ENCODE results near the gene BRIX1.
"Not testable (repeated sequence)": the region's sequence is repeated elsewhere in the genome, so short reads cannot be mapped to it uniquely, and the experiment has no call there.

BRIX1 gene

GRCh38 chr5:34915856-34916192, 313 bp downstream of the BRIX1 start:
- peak; percentile 7 for DNase-seq (ENCODE audit: low read depth)

DNA sequence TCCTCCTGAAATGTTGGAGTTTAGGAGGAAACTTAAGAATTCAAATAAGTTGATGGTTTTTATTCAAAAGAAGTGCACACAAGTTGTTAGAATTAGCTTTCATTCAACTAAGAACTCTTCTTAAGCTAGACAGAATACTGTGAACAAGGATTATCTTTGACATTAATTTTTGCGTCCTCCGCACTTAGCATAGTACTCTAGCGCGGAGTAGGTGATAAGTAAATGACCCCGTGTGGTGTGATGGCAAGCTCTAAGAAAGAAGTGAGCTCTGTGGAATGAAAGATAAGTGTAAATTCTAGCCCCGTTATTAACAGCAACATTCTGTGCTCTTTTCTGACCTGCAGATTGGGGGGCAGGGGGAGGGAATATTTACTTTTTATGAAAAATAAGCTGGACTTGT, 1.0 kb downstream of the BRIX1 start:
- no peak for DNase-seq (ENCODE audit: low read depth)

DNA sequence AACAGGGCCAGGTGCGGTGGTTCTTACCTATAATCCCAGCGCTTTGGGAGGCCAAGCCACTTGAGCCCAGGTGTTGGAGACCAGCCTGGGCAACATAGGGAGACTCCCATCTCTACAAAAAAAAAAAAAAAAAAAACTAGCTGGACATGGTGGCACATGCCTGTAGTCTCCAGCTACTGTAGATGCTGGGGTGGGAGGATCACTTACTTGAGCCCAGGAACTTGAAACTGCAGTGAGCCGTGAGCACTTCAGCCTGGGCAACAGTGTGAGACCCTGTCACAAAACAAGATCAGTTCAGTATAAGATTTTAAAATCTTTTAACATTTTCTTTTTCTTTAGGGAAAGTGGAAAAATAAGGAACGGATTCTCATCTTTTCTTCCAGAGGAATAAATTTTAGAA, 2.5 kb downstream of the BRIX1 start:
- DNase-seq (ENCODE audit: low read depth) = no peak

DNA sequence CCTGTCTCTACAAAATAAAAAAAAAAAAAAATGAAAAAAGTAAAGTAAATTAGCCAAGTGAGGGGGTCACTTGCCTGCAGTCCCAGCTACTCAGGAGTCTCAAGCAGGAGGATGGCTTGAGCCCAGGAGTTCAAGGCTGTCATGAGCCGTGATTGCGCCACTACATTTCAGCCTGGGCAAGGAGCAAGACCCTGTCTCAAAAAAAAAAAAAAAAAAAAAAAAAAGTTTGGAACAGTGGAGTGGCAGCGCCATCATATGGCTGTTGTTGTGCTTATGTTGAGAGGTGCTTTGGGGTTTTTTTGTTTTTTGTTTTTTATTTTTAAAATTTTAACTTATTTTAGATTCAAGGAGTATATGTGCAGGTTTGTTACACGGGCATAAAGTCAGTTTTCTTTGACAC, 3.6 kb downstream of the BRIX1 start:
- DNase-seq (ENCODE audit: low read depth) = no peak

DNA sequence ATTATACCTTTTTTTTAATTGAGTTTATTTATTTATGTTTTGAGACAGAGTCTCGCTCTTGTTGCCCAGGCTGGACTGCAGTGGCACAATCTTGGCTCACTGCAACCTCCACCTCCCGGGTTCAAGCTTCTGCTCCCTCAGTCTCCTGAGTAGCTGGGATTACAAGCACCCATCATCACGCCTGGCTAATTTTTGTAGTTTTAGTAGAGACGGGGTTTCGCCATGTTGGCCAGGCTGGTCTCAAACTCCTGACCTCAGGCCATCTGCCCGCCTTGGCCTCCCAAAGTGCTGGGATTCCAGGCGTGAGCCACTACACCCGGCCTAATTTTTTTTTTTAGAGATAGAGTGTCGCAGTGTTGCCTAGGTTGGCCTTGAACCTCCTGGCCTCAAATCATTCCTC, 7.7 kb downstream of the BRIX1 start:
- not testable (repeated sequence) for DNase-seq (ENCODE audit: low read depth)

DNA sequence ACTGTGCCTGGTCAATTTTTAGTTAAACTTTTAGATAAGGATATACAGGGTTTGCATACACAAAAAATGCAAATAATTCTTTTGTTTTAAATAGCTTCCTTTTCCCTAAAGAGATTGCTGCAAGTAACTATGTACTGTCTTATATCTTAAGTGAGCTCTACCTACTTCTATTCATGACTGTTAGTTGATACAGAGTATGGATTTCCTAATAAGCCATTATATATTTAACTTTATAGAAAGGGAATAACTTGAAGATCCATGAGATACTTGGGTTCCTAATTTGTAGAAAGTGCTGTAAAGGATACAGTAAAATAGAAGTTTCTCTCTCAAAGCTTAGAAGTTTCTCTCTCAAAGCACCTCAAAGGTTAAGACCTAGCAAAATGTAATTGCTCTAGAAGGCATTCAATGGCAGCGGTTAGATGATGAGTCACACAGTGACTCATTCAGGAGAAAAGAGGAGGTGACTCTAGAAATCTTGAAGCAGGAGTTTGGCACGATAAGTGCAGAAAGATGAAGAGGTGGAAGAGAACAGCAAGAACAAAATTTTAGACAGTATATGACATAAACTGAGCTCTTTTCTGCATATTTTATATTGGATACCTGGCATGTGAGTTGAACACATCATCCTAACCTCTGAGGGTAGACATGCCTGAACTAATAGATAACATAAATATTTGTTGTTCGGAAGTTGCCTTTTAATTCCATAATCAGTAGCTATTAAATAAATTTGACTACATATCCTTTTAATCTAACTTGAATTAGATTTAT, 8.4 kb downstream of the BRIX1 start:
- no peak for DNase-seq (ENCODE audit: low read depth)

GRCh38 chr5:34924462-34924765, 8.9 kb downstream of the BRIX1 start:
- no peak for DNase-seq (ENCODE audit: low read depth)

- no peak for DNase-seq (ENCODE audit: low read depth)
Observed at GRCh38 chr5:34926318-34926888, 10.9 kb downstream of the BRIX1 start.

DNA sequence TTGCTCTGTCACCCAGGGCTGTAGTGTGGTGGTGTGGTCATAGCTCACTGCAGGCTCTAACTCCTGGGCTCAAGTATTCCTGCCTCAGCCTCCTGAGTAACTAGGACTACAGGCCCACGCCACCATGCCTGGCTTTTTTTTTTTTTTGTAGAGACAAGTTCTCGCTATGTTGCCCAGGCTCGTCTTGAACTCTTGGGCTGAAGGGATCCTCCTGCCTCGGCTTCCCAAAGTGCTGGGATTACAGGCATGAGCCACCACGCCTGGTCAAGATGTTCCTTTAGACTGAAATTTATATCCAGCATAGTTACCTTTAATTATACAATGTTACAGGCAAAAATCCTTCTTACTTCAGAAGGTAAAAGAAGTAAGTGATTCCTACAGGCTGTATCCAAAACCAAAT, 12.3 kb downstream of the BRIX1 start:
- no peak for DNase-seq (ENCODE audit: low read depth)

DNA sequence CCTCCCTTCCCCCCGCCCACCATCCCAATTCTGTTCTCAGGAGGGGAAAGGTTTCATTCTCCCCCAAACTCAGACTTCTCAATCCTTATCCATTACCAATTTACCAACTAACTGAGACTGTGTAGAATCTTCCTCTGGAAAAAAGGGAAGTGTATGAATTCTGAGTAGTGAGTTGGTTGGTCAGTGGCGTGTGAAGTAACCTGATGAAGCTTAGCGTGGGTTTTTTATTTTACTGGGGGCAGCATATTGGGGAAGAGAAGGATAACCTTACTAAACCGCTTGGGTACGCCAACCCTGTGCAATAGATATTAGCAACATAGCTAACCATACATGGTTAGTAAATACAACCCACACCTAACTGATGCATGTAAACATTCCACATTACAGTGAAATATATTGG, 12.8 kb downstream of the BRIX1 start:
- DNase-seq (ENCODE audit: low read depth) = no peak

DNA sequence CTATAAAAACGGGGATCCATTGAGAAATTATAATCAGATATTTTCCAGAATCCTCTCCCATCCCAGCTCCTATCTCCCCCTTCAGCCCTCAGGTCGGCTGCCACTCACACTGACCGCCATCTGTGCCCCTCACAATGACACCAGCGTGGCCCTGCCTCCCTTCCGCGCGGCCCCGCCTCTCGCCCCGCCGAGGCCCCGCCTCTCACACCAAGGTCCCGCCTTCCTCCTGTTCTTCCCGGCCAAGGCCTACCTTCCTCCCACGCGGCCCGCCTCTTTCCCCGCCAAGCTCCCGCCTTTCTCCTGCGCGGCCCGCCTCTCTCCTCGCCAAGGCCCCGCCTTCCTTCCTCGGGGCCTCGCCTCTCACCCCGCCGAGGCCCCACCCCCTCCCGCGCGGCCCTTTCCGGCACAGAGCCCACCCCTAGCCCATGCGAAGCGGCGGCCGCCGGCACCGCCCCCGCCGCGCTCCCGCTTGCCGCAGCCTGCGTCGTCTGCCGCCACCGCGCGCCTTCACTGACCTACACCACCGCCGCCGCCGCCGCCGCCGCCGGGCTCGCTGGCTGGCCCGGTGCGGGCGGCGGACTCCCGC, 13.7 kb downstream of the BRIX1 start, which contains the start of gene DNAJC21:
Gene DNAJC21 (plus strand): TSS at position 426 of the 586 bp plus-strand sequence. CDS start 261 bp downstream, outside the sequence.
- peak; percentile 92 for DNase-seq (ENCODE audit: low read depth)

- DNase-seq (ENCODE audit: low read depth) = peak; percentile 59
Observed at GRCh38 chr5:34929720-34930461, 14.4 kb downstream of the BRIX1 start.

- DNase-seq (ENCODE audit: low read depth) = no peak
Observed at GRCh38 chr5:34930462-34930844, 14.9 kb downstream of the BRIX1 start.

GRCh38 chr5:34930870-34931269, 15.4 kb downstream of the BRIX1 start:
- no peak for DNase-seq (ENCODE audit: low read depth)

GRCh38 chr5:34932947-34933346, 17.4 kb downstream of the BRIX1 start:
- DNase-seq (ENCODE audit: low read depth) = no peak

GRCh38 chr5:34941936-34942335, 26.4 kb downstream of the BRIX1 start:
- DNase-seq (ENCODE audit: low read depth) = no peak

DNA sequence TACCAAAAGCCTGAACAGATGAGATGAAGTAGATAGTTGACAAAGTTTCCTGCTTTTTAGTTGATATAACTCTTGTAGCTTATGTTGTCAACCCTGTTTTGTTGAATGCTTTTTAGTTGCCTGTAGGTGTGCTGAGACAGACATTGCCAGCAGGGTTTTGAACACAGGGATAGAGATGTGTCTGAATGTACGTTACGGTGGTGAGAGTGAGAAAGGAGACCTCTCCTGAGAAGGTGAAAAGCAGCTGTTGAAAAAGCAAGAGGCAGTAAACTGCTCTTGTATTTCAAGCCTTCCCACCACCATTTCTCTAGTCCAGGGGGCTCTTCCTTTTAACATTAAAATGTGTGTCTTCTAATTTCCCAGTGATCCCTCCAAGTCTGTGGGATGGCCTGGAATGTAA, 28.5 kb downstream of the BRIX1 start:
- DNase-seq (ENCODE audit: low read depth) = no peak

DNA sequence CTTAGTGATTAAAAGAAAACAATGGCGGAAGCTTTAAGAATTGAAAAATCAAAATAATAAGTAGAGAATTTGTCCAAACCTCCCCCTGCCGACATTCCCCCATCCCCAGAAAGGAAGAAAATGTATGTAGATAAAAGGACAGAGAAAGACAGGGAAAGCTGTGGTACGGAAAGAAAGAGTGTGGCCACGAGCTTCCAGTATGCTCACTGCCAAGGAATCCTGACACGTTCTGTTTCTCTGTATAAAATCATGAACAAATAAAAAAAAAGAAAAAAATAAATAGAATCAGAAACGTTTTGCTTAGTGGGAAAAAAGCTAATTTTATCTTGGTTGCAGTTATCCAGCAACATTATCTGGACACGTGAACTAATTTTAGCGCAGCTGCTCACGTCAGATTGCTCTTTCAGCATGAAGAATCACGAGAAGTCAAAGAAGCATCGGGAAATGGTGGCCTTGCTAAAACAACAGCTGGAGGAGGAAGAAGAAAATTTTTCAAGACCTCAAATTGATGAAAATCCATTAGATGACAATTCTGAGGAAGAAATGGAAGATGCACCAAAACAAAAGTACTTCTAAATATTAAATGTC, 29.0 kb downstream of the BRIX1 start:
- DNase-seq (ENCODE audit: low read depth) = no peak

- no peak for DNase-seq (ENCODE audit: low read depth)
Observed at GRCh38 chr5:34957321-34957720, 41.8 kb downstream of the BRIX1 start.

DNA sequence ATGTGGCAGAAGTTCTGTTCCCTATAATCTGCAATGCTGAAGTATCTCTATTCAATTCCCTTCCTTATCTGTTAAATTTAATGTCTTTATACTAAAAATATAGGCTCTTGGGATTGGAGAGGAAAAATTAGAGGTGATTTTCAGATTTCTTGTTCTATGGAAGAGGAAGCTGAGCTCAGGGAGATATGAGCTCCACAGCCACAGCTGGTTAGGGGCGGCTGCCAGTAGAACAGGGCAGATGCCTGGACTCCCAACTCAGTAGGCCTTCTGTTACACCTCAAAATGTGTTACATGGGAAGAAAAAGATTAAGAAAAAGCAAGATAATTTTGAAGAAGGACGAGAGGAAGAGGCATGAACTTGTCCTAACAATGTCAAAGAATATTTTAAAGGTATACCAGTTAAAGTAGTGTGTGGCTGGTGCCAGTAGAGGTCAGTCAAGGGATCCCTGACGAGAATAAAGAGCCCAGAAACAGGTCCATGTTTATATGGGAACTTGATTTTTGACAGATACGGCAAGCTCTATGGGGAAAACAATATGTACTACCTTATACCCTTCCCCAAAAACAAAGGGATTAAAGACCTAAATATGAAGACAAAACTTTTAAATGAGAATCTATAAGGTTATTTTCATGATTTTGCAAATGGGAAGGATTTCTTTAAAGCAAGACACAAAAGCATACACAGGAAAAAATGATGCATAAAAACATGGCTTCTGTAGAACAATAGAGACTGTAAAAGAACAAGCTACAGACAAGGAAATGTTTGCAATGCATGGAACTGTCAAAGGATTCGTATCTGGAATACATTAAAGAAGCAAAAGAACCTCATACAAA, 42.6 kb downstream of the BRIX1 start:
- DNase-seq (ENCODE audit: low read depth) = no peak

DNA sequence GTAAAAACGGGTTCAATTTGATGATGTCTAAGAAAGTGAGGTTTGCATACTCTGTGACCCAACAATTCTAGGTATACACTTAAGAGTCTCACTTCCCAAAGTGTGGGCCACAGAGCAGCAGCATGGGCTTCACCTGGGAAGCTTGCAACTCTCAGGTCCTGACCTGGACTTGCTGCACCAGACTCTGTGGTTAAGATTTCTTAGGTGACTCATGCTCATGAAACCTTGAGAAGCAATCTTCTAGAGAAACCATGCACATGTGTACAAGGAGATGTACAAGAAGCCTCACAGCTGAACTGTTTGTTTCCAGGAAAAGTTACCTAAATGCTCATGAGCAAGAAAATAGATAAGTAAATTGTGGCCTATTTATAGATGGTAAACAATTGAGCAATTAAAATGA, 43.8 kb downstream of the BRIX1 start:
- DNase-seq (ENCODE audit: low read depth) = no peak

GRCh38 chr5:34967540-34967939, 52.0 kb downstream of the BRIX1 start:
- DNase-seq (ENCODE audit: low read depth) = no peak
